GM13976 (cell line): ENCODE results near the gene EYS.
"Not testable (repeated sequence)": the region's sequence is repeated elsewhere in the genome, so short reads cannot be mapped to it uniquely, and the experiment has no call there.

Source experiments
- DNase-seq: peaks from one replicate; pipeline ENCODE4 v3.0.0; 2012; ENCODE audit warnings: low spot score
- CTCF ChIP-seq: IDR thresholded peaks from 2 replicates; pipeline ENCODE4 v1.5.1; 2012; ENCODE audit warnings: borderline replicate concordance, mild to moderate bottlenecking; ENCODE audit not compliant: insufficient read depth; ENCODE audit errors: extremely low read depth, missing control alignments, control extremely low read depth
- in situ Hi-C: fragments of 300-500 bp; cut with MboI; formaldehyde crosslinking; loops from one replicate; pipeline ENCODE4 v1.12.0; 2022; ENCODE audit warnings: low sequenced_read_pairs, mixed read lengths, inconsistent platforms; ENCODE audit not compliant: unreplicated experiment

Gene EYS

GRCh38 chr6:65505736-65506135, 201.3 kb downstream of the EYS start:
- no peak for DNase-seq
- no peak for TF ChIP-seq CTCF
- in situ Hi-C loops = no loop called here

GRCh38 chr6:65501045-65501444, 206.0 kb downstream of the EYS start:
- DNase-seq = no peak
- in situ Hi-C loops = no loop called here

GRCh38 chr6:65483652-65484051, 223.4 kb downstream of the EYS start:
- in situ Hi-C loops, DNase-seq: not testable (repeated sequence)

More at GRCh38 chr6:65501045-65501444, 206.0 kb downstream of the EYS start:
- TF ChIP-seq CTCF = no peak

- in situ Hi-C loops = no loop called here
- TF ChIP-seq CTCF = no peak
- DNase-seq = no peak
Measured at GRCh38 chr6:65469650-65470049, 237.4 kb downstream of the EYS start.

GRCh38 chr6:65468307-65468706, 238.7 kb downstream of the EYS start:
- in situ Hi-C loops = no loop called here
- no peak for DNase-seq
- TF ChIP-seq CTCF = no peak

GRCh38 chr6:65461121-65461520, 245.9 kb downstream of the EYS start:
- no peak for DNase-seq

GRCh38 chr6:65452333-65452732, 254.7 kb downstream of the EYS start:
- DNase-seq = no peak
- in situ Hi-C loops = no loop called here
- TF ChIP-seq CTCF = no peak

More at GRCh38 chr6:65461121-65461520, 245.9 kb downstream of the EYS start:
- in situ Hi-C loops = no loop called here
- no peak for TF ChIP-seq CTCF

- in situ Hi-C loops = no loop called here
- no peak for DNase-seq
- TF ChIP-seq CTCF = no peak
Measured at GRCh38 chr6:65450451-65450850, 256.6 kb downstream of the EYS start.
